GM12801 (cell line): ENCODE results near the gene C1orf167.

Source experiments
- CTCF ChIP-seq: IDR thresholded peaks from one replicate; pipeline ENCODE4 v1.5.1; 2011; ENCODE audit warnings: control low read depth; ENCODE audit not compliant: insufficient read length; ENCODE audit errors: extremely low read depth

C1orf167 gene

GRCh38 chr1:11736746-11737639, 25.0 kb upstream of the C1orf167 start:
- TF ChIP-seq CTCF: no peak

GRCh38 chr1:11738096-11738495, 23.9 kb upstream of the C1orf167 start:
- TF ChIP-seq CTCF: no peak

GRCh38 chr1:11738783-11739182, 23.2 kb upstream of the C1orf167 start:
- no peak for TF ChIP-seq CTCF

DNA sequence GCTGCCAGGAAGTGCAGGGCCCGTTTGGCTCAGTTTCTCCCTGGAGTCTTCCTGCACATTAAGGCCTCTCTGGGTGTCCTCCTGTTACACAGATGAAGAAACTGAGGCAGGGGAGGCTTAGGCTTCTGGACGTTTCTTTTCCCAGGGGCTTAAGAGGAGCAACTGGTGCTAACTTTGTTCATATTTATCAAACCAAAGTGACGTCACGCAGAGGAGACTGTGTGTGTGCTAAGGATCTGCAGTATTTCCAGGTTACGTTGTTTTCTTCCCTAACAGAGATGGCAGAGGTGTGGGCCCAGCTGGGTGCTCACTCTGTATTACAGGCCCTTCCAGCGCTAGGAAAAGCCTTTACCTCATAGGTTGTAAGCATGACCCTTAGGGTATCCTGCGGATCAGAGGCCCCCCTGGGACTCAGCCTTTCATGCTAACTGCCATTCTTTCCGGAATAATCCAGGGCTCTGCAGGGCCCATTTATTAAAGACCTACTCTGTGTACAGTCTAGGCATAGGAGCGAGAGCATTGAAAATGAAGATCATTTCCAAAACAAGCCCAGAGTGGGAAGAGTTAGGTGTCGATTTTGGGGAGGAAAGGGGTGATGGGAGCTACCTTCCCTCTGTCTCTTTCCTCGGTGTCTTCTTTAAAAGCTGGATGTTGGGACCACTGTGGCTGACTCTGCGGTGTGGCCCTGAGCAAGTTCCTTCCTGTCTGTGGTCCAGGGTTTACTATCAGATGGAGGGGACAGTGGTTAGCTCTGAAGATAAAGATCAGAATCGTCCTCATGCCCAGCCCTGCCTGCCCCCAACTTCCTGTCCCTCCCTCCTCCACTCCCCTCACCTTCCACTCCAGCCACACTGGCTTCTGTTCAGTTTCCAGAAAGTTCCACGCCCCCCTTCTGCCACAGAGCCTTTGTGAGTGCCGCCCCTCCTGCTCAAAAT, 21.5 kb upstream of the C1orf167 start:
- TF ChIP-seq CTCF: no peak

GRCh38 chr1:11741482-11741881, 20.5 kb upstream of the C1orf167 start:
- TF ChIP-seq CTCF: no peak

DNA sequence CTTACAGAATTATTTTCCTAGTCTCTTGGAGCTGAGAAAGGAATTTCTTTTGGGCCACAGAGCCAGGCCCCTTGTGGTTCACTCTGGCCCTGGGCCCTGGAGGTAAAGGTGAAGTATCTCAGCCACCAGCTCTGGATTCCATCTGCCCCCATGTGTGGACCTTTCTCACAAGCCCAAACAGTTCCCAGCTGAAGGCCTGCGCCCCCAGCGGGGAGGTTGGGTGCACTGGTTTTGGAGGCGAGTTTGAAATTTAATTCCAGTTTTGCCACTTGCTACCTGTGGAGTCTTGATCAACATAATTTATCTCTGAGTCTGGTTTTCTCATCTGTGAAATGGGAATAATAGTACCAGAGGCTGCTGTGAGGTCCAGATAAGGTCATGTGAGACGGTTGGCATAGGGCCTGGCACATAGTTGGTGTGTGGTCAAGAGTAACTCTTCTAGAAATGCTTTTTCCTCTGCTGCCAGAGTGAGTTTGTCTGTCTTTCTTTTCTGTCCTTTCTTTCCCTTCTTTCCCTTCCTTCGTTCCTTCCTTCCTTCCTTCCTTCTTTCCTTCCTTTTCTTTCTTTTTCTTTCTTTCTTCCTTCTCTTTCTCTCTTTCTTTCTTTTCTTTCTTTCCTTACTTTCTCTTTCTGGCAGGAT, 20.0 kb upstream of the C1orf167 start:
- TF ChIP-seq CTCF: no peak

DNA sequence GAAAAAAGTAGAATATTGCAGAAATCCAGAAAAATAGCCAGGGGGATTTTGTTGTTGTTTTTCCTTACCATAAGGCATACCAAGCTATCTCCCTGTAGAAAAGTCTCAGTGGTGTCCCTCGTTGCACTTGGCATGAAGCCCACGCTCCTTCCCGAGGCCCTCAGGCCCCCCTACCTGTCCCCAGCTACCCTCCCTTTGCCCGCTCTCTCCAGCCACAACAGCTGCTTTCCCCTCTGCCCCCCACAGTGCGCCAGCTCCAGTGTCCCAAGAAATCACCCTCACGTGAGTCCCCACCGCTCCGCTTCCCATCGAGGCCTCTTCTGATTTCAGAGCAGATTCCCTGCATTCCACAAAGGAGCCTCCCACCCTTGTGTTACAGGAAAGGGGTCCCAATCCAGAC, 17.7 kb upstream of the C1orf167 start:
- no peak for TF ChIP-seq CTCF
